ENCODE data around the gene KCNT2. TPM values are rescaled to one million over a fixed set of nuclear protein-coding genes. Genes with fewer than 3 reads are reported as not detected.

KCNT2 gene
- total and polyA plus RNA-seq, 2 of the 8 experiments (the other 6 are each of a cell fraction or from before 2014, with no cell fraction given): 2.3 to 10.2 TPM

- TF ChIP-seq MAX (IDR thresholded peaks at IDR 0.05) (no peak), SIX5 (IDR thresholded peaks at IDR 0.05; ENCODE audit: low read depth, low read length) (no peak)
These were observed 192.3 kb downstream of the KCNT2 start (continued) for GRCh38 chr1:196415978-196416377.

Measured in H1 (cell line).